Lower leg skin (tissue), 3 donors: ENCODE measurements around the gene HOMER3.

Source experiments
- CTCF ChIP-seq, 3 donors: fragments of 450-650 bp; IDR thresholded peaks; one replicate each; pipeline ENCODE4 v1.5.1; 2016; ENCODE audit warnings: antibody characterized with exemption in 3 of 3, mild to moderate bottlenecking in 3 of 3, moderate library complexity in 2 of 3
- POLR2A ChIP-seq, 2 donors: fragments of 450-650 bp; IDR thresholded peaks; one replicate each; pipeline ENCODE4 v1.6.1; 2016 to 2017; ENCODE audit warnings: antibody characterized with exemption in 2 of 2, mild to moderate bottlenecking in 1 of 2, moderate library complexity in 1 of 2

DNA sequence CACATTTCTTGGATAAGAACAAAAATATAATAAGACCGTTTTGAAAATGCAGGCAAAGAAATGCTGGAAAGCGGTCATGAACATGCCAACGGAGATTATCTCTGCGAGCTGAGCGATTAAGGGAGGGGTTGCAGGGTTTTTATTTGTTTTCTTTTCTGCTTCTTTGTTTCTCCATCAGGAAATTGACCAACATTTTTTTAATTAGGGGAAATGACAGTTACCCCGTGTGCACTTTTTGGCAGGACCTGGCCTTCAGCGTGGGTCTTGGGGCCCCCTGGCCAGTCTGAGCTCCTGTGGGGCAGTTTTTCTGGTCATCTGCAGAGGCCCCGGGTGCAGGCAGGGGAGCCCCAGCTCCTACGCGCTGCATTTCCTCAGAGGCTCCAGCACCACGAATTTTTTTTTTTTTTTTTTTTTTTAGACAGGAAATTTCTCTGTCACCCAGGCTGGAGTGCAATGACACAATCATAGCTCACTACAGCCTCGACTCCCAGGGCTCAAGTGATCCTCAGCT is 31.3 kb upstream of the HOMER3 start:
- TF ChIP-seq CTCF (IDR thresholded peaks at IDR 0.05) (no peak), POLR2A (IDR thresholded peaks at IDR 0.05) (no peak)
